NCI-H146 treated with DMSO at 0.1 percent for 48 hours (cell line): ENCODE results near the gene MEGF11.

ENCODE experiments used
- DNase-seq: peaks from one replicate; lab custom pipeline; 2025; ENCODE audit not compliant: unreplicated experiment; lab: John Stamatoyannopoulos, UW

MEGF11 gene

DNA sequence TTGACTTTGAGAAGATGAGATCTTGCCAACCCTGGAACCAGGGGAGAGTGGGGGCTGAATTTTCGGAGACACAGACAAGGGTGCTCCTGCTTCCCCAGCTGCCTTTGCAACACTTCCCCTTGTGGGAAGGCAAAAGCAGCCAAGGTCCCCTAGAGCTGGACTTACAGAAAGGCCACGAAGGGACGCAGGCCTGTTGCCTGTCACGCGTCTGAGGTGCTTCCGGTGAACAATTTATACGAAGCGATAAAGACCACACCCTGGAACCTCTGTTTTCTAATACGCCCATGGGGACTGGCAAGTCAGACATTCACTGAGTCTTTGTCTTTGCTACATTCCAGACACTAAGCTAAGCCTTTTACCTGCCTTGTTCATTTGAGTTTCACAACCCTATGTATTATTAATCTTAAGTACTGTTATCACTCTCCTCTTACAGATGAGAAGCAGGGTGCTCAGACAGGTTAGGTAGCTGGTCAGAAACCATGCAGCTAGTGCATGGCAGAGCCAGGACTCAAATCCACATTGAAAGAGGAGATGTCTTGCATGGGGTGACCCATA is 13.2 kb downstream of the MEGF11 start:
- no peak for DNase-seq

GRCh38 chr15:66239514-66239913 is 14.0 kb downstream of the MEGF11 start:
- no peak for DNase-seq

GRCh38 chr15:66238318-66238717 is 15.2 kb downstream of the MEGF11 start:
- no peak for DNase-seq

DNA sequence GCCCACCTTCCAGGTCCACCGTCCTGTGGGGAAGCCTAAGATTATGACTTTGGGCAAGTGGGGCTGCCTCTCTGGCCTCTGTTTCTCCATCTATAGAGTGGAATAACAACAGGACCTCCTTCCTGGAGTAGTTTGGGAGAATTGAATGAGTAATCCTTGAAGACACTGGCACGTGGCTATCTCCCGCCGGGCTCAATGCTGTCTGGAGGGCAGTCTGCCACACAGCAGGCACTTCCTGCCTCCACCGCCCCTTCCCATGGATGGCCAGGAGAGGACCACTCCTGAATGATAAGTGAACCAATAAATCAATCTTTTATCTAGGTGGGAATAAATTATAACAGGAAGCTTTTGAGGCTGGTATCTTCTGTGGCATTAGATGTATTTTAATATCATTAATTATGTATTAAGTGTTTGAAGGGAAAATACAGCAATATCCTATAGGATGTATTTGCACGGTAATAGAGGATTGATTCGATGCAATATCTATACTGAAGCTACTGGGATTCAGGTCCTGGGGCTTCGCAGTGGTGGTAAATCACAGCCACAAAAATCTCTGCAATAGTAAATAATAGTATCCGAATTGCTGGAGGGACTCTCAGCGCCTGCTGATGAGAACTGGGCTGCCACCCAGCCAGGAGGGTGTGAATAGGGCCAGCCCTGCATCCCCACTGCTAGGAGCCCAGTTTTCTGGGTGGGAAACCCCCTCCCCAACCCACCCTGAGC is 15.9 kb downstream of the MEGF11 start:
- no peak for DNase-seq

DNA sequence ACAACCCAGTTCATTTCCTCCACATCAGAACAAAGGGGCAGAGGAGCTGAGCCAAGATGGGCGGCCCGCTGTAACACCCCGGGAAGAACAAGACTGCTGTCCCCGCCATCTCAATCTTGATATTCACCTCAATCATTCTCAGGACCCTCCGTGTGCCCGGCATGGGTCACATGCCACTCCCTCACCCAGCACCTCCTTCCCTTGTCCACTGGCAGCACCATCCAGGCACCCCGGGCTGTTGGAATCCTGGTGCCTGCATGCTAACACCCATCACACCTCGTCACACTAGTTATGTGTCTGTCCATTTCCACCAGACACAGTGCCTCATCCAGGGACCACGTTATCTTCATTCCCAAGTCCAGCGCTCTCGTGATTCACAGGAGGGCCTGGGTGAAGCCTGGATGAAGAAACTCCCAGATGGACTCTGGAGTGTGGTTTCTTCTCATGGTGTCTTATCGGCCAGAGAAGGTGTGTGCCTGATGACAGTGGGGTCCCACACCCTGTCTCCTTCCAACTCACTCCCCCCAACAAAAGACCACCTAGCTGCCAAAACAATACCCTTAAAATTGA is 16.7 kb downstream of the MEGF11 start:
- no peak for DNase-seq

GRCh38 chr15:66235866-66236265 is 17.7 kb downstream of the MEGF11 start:
- no peak for DNase-seq

- no peak for DNase-seq
Observed at GRCh38 chr15:66234798-66235197, 18.8 kb downstream of the MEGF11 start.

DNA sequence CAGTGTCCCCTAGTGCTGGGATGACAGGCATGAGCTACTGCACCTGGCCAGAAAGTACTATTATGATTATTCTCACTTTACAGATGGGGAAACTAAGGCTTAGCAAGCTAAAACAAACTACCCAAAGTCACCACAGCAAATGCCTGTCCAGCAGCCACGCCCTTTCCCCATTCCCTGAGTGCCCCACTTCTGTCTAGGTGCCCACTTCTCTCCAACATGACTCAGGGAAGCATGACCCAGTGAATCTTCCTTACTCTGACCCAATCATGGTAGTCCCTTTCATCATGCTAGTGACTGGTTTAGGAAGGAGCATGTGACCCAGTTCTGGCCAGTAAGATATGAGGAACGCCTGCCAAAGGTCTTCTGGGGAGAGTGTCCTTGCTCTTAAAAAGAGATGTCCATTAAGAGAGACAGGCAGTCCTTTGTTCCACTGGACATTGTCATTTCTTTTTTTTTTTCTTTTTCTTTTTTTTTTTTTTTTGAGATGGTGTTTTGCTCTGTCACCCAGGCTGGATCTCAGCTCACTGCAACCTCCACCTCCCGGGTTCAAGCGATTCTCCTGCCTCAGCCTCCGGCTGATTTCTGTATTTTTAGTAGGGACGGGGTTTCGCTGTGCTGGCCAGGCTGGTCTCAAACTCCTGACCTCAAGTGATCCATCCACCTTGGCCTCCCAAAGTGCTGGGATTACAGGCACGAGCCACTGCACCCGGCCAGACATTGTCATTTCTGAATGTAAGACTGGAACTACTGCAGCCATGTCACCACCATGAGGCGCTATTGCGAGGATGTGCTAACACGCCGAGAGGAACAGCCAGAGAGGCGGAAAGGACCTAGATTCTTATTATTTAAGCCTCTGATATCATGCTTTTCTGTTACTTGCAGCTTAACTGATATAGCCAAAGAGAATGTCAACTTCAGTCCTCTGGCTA is 19.8 kb downstream of the MEGF11 start:
- no peak for DNase-seq

GRCh38 chr15:66232267-66232625 is 21.3 kb downstream of the MEGF11 start:
- no peak for DNase-seq

DNA sequence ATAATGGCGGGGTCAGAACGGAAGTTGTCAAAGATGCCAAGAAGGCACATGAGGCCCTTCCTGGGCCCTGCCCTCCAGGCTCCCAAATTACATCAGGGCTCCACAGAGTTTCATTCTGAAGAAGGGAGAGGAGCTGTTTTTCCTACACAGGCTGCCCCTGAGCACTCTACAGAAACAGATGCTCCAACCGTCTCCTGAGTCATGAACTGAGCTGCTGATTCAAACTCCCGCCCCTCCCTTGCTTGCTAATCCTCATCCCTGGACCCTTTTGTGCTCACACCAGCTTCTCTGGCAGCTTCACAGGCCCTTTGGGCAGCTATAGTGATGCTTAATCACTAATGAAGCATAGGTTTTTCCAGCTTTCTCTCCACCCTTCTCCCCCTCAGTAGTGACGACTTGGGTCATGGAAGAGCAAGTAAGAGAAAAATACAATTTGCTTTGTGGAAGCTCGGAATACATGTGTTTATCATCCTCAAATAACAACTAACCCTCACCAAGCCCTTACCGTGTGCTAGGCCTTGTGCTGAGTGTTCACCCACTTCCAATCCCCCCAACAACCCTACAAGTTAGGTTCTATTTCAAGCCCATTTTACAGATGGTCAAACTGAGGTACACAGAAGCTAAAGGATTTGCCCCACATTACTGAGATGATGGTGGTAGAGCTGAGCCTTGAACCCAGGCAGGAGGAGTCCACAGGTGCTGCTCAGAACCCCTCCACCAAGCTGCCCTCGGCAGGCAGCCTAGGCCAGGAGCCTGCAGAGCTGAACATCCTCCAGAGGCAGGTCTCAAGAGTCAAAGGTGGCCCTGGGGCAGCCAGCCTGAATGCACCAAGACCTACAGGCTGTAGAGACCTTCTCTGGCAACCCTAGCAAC is 21.9 kb downstream of the MEGF11 start:
- no peak for DNase-seq

DNA sequence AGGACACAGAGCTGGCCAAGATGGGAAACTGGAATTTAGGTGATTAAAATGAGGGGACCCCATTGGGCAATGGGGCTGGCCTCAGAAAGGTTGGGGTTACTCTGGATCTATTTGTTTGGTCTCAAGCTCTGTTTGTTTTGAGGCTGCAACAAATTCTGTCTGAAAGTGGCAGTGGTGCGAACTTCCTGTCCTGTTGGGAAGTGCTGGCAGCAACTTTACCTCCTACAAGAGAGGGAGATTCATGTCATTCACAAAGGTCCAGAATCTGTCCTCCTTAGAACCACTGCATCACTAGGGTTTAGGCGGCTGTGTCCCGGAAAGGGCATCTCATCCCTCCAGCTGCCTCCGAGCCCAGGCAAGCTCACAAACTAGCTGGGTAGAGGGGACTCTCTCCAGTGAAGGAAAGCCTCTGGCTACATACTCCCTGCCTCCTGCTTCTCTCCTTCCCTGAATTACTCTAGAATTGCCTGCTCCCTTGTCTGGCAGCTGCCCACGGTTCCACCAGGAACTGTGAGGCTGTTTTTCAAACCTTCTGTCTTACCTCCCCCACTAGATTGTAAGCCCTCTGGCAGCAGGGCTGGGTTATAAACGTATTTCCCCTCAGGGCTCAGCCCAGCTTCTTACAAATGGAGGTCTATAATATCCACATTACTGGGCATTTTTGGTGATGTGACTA is 23.6 kb downstream of the MEGF11 start:
- no peak for DNase-seq

DNA sequence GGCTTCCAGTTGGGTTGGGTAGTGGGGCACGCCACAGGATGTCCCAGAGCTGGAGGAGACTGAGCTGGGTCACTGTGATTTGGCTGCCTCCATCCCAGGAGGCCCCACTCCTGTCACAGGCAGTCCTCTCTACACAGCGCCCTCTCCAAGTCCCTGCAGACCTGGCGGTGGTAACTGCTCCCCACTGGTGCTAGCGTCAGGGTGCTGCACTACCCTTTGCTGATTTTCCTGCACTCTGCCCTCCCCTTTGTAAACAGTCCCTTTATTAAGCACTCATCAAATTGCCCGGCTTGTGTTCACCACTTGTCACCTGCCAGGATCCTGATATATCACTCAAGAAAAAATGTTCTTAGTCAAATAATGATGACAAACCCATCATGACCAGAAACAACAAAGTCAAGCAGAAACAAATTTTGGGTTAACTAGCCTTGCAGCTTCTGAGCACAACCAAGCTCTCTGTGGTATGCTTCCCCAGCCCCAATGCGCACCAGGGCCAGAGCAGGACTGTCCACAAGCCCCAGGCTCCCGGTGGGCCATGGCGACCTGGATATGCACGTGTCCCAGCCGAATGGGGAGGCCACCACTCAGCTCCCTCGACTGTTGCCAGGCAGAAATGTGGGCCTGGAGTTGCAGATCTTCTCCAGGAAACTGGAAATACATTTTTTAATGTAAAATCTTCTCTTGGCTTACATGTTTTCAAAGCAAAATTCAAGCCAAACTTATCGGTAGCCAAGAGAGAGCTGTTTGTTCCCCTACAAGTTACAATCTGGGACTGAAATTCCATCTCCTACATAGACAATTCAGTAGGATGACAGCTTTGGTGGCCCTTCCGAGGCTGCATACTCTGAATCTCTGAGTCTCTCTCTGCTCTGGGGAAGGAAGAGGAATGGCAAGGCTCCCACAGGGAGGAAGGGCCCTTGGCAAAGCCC is 24.5 kb downstream of the MEGF11 start:
- DNase-seq = no peak

DNA sequence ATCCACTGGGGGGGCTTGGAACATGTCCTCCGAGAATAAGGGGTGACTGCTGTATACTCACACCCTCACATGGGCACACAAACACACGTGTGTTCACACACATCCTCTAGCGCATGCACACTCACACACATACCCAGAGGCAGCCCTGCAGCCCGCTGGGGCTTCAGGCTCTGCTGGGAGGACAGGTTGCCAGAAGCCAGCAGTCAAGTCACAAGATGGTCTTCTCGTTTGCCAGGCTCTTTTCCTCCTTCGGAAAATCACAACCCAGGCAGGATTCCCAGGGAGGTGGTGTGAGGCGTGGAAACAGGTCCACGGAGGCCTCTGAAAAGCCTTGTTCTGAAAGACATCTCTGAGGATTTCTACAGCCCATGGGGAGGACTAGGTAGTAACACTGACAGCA is 26.8 kb downstream of the MEGF11 start:
- DNase-seq = no peak

- DNase-seq = no peak
Observed at GRCh38 chr15:66225656-66226274, 27.8 kb downstream of the MEGF11 start.

DNA sequence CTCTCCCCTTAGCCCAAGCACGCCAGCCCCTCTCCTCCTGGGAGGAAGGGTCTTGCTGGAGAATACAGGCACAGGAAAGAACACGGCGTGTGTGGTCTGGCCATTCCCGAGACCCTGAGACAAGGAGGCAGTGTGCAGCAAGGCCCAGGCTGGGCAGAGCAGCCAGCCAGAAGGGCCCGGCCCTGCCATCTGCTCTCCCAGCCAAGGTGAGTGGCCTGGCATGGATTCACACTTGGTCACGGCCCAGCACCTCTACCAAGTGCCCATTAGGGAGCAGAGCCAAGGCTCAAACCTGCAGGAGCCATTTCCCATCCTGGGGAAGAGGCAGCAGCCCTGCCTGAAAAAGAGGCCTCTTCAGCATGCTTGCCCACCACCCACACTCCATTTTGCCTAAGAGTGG is 28.6 kb downstream of the MEGF11 start:
- no peak for DNase-seq

GRCh38 chr15:66222273-66223198 is 31.0 kb downstream of the MEGF11 start:
- DNase-seq = no peak

DNA sequence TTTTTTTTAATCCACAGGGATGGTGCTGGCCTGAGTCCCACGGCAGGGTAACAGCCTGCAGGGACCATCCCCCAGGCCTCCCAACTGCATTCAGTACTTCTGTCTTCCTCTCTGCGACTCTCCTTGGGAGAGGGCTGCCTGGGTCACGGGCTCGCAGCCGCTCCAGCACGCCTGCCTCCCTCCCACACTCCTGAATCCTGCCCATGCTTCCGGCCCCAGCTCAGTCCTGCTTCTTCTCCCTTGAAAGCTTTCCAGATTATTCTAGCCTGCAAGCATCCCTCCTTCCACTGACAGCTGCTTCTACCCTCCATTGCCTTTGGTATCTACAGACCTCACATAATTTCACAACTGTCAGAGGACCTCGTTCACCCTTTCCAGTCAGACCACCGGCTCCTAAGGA is 32.4 kb downstream of the MEGF11 start:
- DNase-seq = no peak

- DNase-seq = no peak
Observed at GRCh38 chr15:66220601-66221000, 32.9 kb downstream of the MEGF11 start.
